Mucosa of stomach (tissue), 1 donor: Measurements from ENCODE around the gene EFTUD2.
"Not testable (repeated sequence)": the region's sequence is repeated elsewhere in the genome, so short reads cannot be mapped to it uniquely, and the experiment has no call there.

ENCODE experiments used
- H3K27me3 ChIP-seq: one replicate; pipeline ENCODE4 v1.7.0; 2013; ENCODE audit warnings: mild to moderate bottlenecking, low read length; ENCODE audit not compliant: control insufficient read depth, insufficient read depth
- H3K36me3 ChIP-seq: one replicate; pipeline ENCODE4 v1.7.0; 2013; ENCODE audit warnings: low read length; ENCODE audit not compliant: control insufficient read depth, insufficient read depth
- H3K4me1 ChIP-seq: one replicate; pipeline ENCODE4 v1.7.0; 2013; ENCODE audit warnings: mild to moderate bottlenecking, low read length; ENCODE audit not compliant: control insufficient read depth, insufficient read depth
- H3K4me3 ChIP-seq: one replicate; pipeline ENCODE4 v1.7.0; 2013; ENCODE audit warnings: low read length
- H3K9ac ChIP-seq: one replicate; pipeline ENCODE4 v1.7.0; 2013; ENCODE audit warnings: mild to moderate bottlenecking, low read length, moderate library complexity
- H3K9me3 ChIP-seq: one replicate; pipeline ENCODE4 v1.7.0; 2013; ENCODE audit warnings: mild to moderate bottlenecking, low read length, moderate library complexity; ENCODE audit not compliant: control insufficient read depth
- donor health status: Pancreatic carcinoma.

The EFTUD2 gene

DNA sequence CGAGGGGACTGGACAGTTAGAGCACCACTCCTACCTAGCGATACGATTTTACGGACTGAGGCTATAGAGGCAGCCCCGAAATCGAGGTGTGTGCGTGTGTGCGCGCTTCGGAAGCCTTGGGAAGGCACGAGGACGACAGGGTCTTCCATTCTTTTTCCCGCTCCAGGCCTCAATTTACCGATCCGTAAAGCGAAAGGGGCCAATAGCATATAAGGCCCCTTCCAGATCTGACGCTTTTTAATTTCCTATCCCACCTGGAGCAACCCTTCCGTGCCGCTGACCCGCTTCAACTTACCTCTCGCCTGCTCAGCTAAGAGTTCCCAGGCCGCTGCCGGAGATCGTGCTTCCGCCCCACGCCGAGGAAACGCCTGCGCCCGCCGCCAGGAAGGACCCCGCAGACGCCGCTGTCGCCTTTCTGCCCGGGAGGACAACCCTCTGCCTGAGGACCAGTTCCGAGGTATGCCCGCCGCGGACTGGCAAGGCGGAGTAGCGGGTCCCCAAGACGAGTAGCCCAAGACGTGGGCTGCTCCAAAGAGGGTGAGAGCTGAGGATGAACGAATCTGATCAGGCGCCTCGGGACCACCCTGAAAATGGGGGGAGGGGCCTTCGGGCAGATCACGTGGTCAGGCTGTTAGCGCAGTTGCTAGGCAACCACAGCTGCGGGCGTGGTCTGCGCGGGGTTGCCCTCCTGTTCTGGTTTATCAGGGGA, at the start of gene EFTUD2:
Gene EFTUD2, minus strand, starts transcription at position 372 of the 709 bp plus-strand sequence. CDS start 4,924 bp downstream, outside the sequence.
- peaks cover 15% of the 10 kb centered on the region for H3K4me1 ChIP-seq
- peak within 1 kb of the TSS; percentile 77 for H3K9ac ChIP-seq
- H3K27me3 ChIP-seq = no peaks in the 10 kb centered on the region
- no peaks in the 10 kb centered on the region for H3K9me3 ChIP-seq
- peak within 1 kb of the TSS; percentile 48 for H3K4me3 ChIP-seq
- H3K36me3 ChIP-seq = no peaks in the 10 kb centered on the region

DNA sequence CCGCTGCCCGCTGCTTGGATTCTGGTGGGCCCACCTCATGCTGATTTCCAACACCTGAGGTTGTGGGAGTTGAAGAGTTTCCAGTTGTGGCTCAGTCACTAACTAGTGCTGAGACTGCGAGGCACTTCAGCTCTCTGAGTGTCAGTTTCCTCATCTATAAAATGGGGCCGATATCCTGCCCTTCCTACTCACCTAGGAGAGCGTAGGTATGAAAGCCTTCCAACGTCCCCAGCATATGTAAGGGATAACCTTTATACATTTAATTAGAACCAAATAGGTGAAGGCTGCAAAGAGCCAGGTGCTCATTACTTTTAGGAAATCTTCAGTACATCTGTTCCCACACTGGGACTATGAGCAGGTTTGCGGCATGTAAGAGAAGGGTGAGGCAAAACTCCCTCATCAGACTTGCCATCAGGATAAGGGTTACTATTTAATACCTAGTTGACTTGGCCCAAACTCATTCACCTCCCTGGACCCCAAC, 49.1 kb upstream of the EFTUD2 start:
- H3K9ac ChIP-seq = peak overlapping the region; percentile 61
- H3K9me3 ChIP-seq = no peaks in the 10 kb centered on the region
- no peaks in the 10 kb centered on the region for H3K36me3 ChIP-seq
- H3K4me1 ChIP-seq = peaks cover 13% of the 10 kb centered on the region
- no peaks in the 10 kb centered on the region for H3K27me3 ChIP-seq
- peak overlapping the region; percentile 80 for H3K4me3 ChIP-seq

DNA sequence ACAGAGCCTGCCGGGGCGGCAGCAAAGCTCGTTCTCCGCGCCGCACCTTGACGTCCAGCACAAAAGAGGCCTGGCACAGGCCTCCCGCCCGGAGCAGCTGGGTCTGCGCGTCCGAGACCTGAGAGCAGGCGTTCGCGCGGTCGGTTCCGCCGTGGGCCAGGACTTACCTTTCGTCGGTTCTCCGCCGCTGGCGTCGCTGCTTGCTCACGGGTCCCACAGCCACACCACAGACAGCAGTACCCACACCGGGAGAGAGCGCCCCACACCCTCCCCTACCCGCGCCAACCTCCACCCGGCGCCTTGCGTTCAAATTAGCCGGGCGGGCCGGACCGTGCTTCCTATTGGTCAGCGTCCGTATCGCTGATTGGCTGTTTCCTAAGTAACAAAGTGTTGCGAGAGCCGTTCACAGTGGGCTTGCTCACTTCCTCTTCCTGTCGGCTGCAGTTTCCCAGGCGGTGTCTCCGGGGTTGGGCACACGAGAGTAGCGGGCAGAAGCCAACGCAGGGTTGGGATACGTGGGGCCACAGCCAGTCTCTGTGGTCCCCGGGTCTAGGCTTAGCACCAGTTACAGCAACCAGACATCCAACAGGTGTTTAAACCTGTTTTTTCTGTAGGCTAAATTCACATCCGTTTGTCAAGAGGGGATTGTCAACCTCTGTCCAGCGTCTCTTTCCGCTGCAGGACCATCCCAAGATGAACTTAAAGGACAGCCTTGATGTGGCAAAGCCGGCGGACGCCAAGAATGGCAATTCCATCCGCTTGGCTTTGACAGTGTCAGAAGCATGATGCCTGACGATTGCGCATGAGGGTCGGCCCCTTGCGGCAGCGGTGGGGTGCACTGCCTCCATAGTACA, 48.4 kb upstream of the EFTUD2 start, which contains the start of gene KIF18B:
Gene KIF18B, minus strand, starts transcription at position 313 of the 854 bp plus-strand sequence. CDS start 11,429 bp downstream, outside the sequence.
- Histone ChIP-seq H3K4me3 (peak within 1 kb of the TSS; percentile 80), H3K9ac (peak within 1 kb of the TSS; percentile 61), H3K36me3 (no peaks in the 10 kb centered on the region)

DNA sequence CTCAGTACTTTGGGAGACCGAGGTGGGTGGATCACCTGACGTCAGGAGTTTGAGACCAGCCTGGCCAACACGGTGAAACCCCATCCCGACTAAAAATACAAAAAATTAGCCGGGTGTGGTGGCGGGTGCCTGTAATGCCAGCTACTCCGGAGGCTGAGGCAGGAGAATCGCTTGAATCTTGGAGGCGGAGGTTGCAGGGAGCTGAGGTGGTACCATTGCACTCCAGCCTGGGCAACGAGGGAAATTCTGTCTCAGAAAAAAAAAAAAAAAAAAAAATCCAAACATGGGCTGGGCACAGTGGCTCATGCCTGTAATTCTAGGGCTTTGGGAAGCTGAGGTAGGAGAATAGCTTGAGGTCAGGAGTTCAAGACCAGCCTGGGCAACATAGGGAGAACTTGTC, 46.4 kb upstream of the EFTUD2 start:
- not testable (repeated sequence) for H3K9ac ChIP-seq, H3K36me3 ChIP-seq, H3K9me3 ChIP-seq, H3K27me3 ChIP-seq, H3K4me3 ChIP-seq
- H3K4me1 ChIP-seq = peaks cover 13% of the 10 kb centered on the region

More for the DNA sequence above, 48.4 kb upstream of the EFTUD2 start, which contains the start of gene KIF18B:
- H3K27me3 ChIP-seq = no peaks in the 10 kb centered on the region
- no peaks in the 10 kb centered on the region for H3K9me3 ChIP-seq
- peaks cover 13% of the 10 kb centered on the region for H3K4me1 ChIP-seq

DNA sequence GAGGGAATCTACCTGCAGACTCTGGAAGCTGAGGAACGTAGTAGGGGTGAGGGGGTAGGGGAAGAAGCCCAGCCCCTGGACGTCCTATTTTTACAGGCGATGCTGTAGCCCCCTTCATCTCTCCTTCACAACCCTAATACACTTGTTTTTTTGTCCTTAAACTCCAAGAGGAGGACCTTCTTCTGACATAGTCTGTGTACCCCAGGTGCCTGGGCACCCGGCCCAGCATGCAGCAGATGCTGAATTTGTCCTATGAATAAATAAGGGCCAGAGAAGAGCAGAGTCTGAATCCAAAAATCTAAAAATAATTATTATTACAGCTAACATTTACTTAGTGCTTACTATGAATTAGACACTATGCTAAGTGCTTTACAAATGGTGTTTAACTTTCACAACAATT, 43.2 kb upstream of the EFTUD2 start:
- H3K27me3 ChIP-seq = no peaks in the 10 kb centered on the region
- H3K9me3 ChIP-seq = no peaks in the 10 kb centered on the region
- no peak overlapping the region for H3K4me3 ChIP-seq

DNA sequence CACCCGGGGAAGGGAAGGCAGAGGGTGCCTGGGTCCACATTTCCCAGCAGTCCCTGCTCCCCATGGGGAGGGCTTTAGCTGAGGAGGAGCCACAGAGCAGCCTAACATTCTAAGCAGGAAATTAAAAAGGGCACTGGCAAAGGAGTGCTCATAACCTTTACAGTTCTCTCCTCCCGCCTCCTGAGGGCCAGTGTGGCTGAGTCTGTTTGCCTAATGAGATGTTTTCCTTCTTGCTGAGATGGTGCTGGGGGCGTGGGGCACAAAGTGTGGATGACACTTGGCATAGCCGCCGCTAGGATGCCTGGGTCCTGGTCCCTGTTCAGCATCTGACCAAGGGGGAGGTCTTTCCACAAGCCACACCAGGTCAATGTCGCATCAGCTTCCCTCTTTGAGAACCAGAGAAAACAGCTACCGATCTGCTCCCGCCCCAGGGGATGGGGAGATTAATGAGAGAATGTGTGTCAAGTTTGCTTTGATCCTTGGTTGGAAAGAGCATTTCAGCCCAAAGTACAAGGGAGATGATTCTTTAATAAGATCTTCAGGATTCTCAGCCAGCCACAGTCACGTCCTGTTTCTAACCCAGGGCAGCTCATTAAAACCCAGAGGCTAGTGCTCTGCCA, 42.6 kb upstream of the EFTUD2 start:
- Histone ChIP-seq H3K4me3 (no peak overlapping the region), H3K27me3 (no peaks in the 10 kb centered on the region), H3K9me3 (no peaks in the 10 kb centered on the region), H3K4me1 (peaks cover 8% of the 10 kb centered on the region), H3K36me3 (no peaks in the 10 kb centered on the region), H3K9ac (peak overlapping the region; percentile 5)

More for the DNA sequence above, 43.2 kb upstream of the EFTUD2 start:
- Histone ChIP-seq H3K36me3 (no peaks in the 10 kb centered on the region), H3K4me1 (peaks cover 13% of the 10 kb centered on the region), H3K9ac (no peak overlapping the region)

DNA sequence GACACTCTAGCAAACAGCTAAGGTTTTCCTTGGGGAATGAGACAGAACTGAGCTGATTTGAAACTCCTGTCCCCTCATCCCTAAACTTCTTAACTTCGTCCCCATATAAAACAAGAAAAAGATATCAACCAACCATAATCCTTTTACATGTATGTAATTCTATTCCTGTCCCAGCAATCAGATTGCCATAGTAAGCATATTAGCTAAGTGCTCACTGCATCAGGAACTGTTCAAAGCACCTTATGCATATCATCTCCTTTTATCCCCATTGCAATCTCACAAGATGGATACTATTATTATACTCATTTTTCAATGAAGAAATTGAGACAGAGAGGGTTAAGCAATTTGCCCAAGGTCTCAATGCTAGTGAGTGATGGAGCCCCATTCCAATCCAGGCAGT, 41.5 kb upstream of the EFTUD2 start:
- Histone ChIP-seq H3K4me3 (no peak overlapping the region), H3K9me3 (no peaks in the 10 kb centered on the region), H3K27me3 (no peaks in the 10 kb centered on the region), H3K36me3 (no peaks in the 10 kb centered on the region), H3K4me1 (peaks cover 8% of the 10 kb centered on the region), H3K9ac (no peak overlapping the region)

DNA sequence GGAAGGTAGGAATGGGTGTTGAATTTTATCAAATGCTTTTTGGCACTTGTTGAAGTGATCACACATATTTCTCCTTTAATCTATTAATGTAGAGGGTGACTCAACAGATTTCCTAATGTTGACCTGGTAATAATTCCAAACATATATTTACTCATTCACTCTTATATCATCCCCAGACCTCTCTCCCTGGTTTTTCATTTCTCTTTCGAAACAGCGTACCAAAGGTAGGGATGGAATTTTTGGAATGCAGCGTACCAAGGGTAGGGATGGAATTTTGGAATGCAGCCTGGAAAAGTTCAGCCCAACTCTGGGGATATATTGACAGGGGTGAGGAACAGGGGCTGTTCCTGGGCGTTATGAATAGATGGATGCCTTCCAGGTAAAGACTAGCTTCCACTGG, 41.1 kb upstream of the EFTUD2 start:
- Histone ChIP-seq H3K4me1 (peaks cover 8% of the 10 kb centered on the region), H3K27me3 (no peaks in the 10 kb centered on the region), H3K36me3 (no peaks in the 10 kb centered on the region), H3K9me3 (no peaks in the 10 kb centered on the region), H3K9ac (no peak overlapping the region), H3K4me3 (no peak overlapping the region)

DNA sequence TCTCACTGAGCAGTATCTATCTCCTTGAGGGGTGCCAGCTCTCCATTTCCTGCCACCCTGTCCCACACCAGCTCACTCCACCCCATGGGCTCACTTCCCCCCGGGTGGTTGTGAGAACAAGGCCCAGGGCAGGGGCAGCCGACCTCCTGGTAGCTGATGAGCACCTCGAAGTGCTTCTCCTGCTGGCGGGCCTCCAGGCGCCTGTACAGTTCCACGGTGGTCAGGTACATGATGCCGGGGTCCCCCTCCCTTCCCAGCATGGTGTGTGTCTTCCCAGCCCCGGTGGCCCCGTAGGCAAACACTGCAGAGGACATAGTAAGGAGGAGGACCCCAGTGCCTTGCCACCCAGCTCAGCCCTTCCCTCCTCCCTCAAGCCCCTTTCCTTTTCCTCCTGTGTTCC, 35.9 kb upstream of the EFTUD2 start:
- no peaks in the 10 kb centered on the region for H3K9me3 ChIP-seq
- H3K4me3 ChIP-seq = no peak overlapping the region
- H3K9ac ChIP-seq = no peak overlapping the region
- H3K36me3 ChIP-seq = no peaks in the 10 kb centered on the region
- no peaks in the 10 kb centered on the region for H3K27me3 ChIP-seq
- H3K4me1 ChIP-seq = peaks cover 3% of the 10 kb centered on the region

DNA sequence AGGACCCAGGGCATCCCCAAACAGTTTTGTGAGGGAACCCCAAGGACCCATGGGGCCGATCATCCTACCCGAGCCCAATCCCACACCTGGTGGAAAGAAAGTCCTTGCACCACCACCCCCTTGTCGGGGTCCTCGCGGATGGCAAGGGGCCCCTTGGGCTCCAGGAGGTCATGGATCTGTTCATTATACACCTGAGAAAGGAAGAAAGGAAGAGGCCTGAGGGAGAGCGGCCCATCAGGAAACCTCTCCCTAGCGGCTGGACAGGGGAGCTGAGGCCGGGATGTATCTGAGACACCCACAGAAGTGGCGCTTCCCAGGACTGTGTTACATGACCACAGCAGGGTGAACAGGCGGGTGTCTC, 35.5 kb upstream of the EFTUD2 start:
- no peaks in the 10 kb centered on the region for H3K4me1 ChIP-seq
- no peaks in the 10 kb centered on the region for H3K9me3 ChIP-seq
- no peak overlapping the region for H3K4me3 ChIP-seq
- H3K27me3 ChIP-seq = no peaks in the 10 kb centered on the region
- H3K36me3 ChIP-seq = no peaks in the 10 kb centered on the region
- no peak overlapping the region for H3K9ac ChIP-seq

DNA sequence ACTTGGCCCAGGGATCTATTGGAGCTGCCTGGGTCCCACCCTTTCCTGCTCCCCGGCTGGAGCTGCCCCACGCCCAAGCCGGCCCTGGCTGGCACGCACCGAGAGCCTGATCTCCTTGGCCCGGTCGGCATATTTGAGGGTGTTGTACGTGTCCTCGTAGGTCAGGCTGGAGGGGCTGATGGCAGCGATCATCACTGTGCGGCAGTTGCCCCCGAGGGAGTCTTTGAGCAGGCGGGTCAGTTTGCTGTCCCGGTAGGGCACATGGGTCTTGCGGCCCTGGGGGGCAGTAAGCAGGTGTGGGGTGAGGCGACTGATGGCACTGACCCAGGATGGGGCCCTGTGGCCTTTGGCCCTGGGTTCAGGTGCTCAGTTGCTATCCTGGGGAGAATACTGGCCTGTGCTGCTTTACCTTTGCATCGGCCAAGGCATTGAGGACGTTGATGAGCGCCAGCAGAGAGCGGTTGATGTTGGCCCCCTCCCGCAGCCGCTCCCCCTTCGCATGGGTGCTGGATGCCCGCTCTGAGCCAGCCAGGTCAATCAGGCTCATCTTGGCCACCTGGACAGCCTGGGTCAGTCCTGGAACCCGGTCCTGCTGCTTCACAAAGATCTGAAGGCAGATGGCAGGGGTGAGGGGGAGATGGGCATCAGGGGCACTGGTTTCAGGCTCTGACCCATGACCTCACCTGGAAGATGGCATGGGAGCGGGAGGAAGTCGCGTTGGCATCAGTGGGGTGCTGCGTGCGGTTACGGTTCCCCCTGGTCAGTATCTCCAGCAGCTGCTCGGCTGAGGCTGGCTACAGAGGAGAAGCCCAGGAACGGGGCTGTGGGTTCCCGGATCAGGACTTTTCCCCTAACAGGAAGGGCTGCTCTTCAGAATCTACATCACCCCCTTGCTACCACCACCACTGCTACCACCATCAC, 34.8 kb upstream of the EFTUD2 start:
- no peaks in the 10 kb centered on the region for H3K9me3 ChIP-seq
- H3K27me3 ChIP-seq = no peaks in the 10 kb centered on the region
- H3K4me1 ChIP-seq = no peaks in the 10 kb centered on the region
- H3K4me3 ChIP-seq = no peak overlapping the region
- H3K9ac ChIP-seq = no peak overlapping the region
- no peaks in the 10 kb centered on the region for H3K36me3 ChIP-seq
